ENCODE measurements around the gene SYT15B.
"Not testable (repeated sequence)": the region's sequence is repeated elsewhere in the genome, so short reads cannot be mapped to it uniquely, and the experiment has no call there.

SYT15B gene

GRCh38 chr10:47725047-47725446 lies 38.3 kb downstream of the SYT15B start:
- POLR2A ChIA-PET; H3K4me1 ChIP-seq (ENCODE audit: control extremely low read depth in 1 of 4, control insufficient read depth in 4 of 4, insufficient read depth in 4 of 4, low read length in 3 of 4); CTCF ChIA-PET; H3K9me3 ChIP-seq (ENCODE audit: control extremely low read depth in 1 of 5, control insufficient read depth in 4 of 5, insufficient read depth in 2 of 5, low read depth in 1 of 5, low read length in 4 of 5); H3K27ac ChIP-seq (ENCODE audit: insufficient read depth in 1 of 2, low read depth in 1 of 2, low read length in 2 of 2, poor library complexity in 1 of 2, severe bottlenecking in 2 of 2); H3K4me3 ChIP-seq (ENCODE audit: control insufficient read depth in 1 of 7, extremely low read depth in 1 of 7, insufficient read depth in 4 of 7, low read depth in 2 of 7, low read length in 6 of 7); H3K27me3 ChIP-seq (replicated peaks in 2 of 5; ENCODE audit: control insufficient read depth in 4 of 5, insufficient read depth in 5 of 5, low read length in 4 of 5); H3K36me3 ChIP-seq (ENCODE audit: control insufficient read depth in 4 of 4, insufficient read depth in 4 of 4, low read length in 3 of 4); DNase-seq: not testable (repeated sequence)
- no CpG with 5 or more reads among the region's 3 CpGs for WGBS (ENCODE audit: insufficient coverage)

- H3K27me3 ChIP-seq (replicated peaks in 2 of 5; ENCODE audit: control insufficient read depth in 4 of 5, insufficient read depth in 5 of 5, low read length in 4 of 5); H3K36me3 ChIP-seq (ENCODE audit: control insufficient read depth in 4 of 4, insufficient read depth in 4 of 4, low read length in 3 of 4); POLR2A ChIA-PET; H3K9me3 ChIP-seq (ENCODE audit: control extremely low read depth in 1 of 5, control insufficient read depth in 4 of 5, insufficient read depth in 2 of 5, low read depth in 1 of 5, low read length in 4 of 5); H3K27ac ChIP-seq (ENCODE audit: insufficient read depth in 1 of 2, low read depth in 1 of 2, low read length in 2 of 2, poor library complexity in 1 of 2, severe bottlenecking in 2 of 2); H3K4me1 ChIP-seq (ENCODE audit: control extremely low read depth in 1 of 4, control insufficient read depth in 4 of 4, insufficient read depth in 4 of 4, low read length in 3 of 4); DNase-seq; H3K4me3 ChIP-seq (ENCODE audit: control insufficient read depth in 1 of 7, extremely low read depth in 1 of 7, insufficient read depth in 4 of 7, low read depth in 2 of 7, low read length in 6 of 7); CTCF ChIA-PET: not testable (repeated sequence)
- 73% methylated on average over 2 of the region's 6 CpGs for WGBS (ENCODE audit: insufficient coverage)
These were observed 39.3 kb downstream of the SYT15B start for GRCh38 chr10:47724119-47724518.

- DNase-seq; POLR2A ChIA-PET; H3K9me3 ChIP-seq (ENCODE audit: control extremely low read depth in 1 of 5, control insufficient read depth in 4 of 5, insufficient read depth in 2 of 5, low read depth in 1 of 5, low read length in 4 of 5); H3K27ac ChIP-seq (ENCODE audit: insufficient read depth in 1 of 2, low read depth in 1 of 2, low read length in 2 of 2, poor library complexity in 1 of 2, severe bottlenecking in 2 of 2); H3K4me3 ChIP-seq (ENCODE audit: control insufficient read depth in 1 of 7, extremely low read depth in 1 of 7, insufficient read depth in 4 of 7, low read depth in 2 of 7, low read length in 6 of 7); H3K27me3 ChIP-seq (replicated peaks in 2 of 5; ENCODE audit: control insufficient read depth in 4 of 5, insufficient read depth in 5 of 5, low read length in 4 of 5); H3K36me3 ChIP-seq (ENCODE audit: control insufficient read depth in 4 of 4, insufficient read depth in 4 of 4, low read length in 3 of 4); H3K4me1 ChIP-seq (ENCODE audit: control extremely low read depth in 1 of 4, control insufficient read depth in 4 of 4, insufficient read depth in 4 of 4, low read length in 3 of 4); CTCF ChIA-PET: not testable (repeated sequence)
- no CpG with 5 or more reads among the region's 3 CpGs for WGBS (ENCODE audit: insufficient coverage)
These were observed 40.0 kb downstream of the SYT15B start for GRCh38 chr10:47723362-47723761.

GRCh38 chr10:47717011-47717769 lies 46.2 kb downstream of the SYT15B start:
- H3K9me3 ChIP-seq (ENCODE audit: control extremely low read depth in 1 of 5, control insufficient read depth in 4 of 5, insufficient read depth in 2 of 5, low read depth in 1 of 5, low read length in 4 of 5); CTCF ChIA-PET; H3K4me1 ChIP-seq (ENCODE audit: control extremely low read depth in 1 of 4, control insufficient read depth in 4 of 4, insufficient read depth in 4 of 4, low read length in 3 of 4); H3K27me3 ChIP-seq (replicated peaks in 2 of 5; ENCODE audit: control insufficient read depth in 4 of 5, insufficient read depth in 5 of 5, low read length in 4 of 5); H3K4me3 ChIP-seq (ENCODE audit: control insufficient read depth in 1 of 7, extremely low read depth in 1 of 7, insufficient read depth in 4 of 7, low read depth in 2 of 7, low read length in 6 of 7); H3K27ac ChIP-seq (ENCODE audit: insufficient read depth in 1 of 2, low read depth in 1 of 2, low read length in 2 of 2, poor library complexity in 1 of 2, severe bottlenecking in 2 of 2); H3K36me3 ChIP-seq (ENCODE audit: control insufficient read depth in 4 of 4, insufficient read depth in 4 of 4, low read length in 3 of 4); DNase-seq; POLR2A ChIA-PET: not testable (repeated sequence)
- no CpG with 5 or more reads among the region's 8 CpGs for WGBS (ENCODE audit: insufficient coverage)
